Spinal cord (tissue), 10 donors: ENCODE data around the gene F2RL1. TPM values are rescaled to one million over a fixed set of nuclear protein-coding genes. Genes with fewer than 3 reads are reported as not detected.
"Not testable (repeated sequence)": the region's sequence is repeated elsewhere in the genome, so short reads cannot be mapped to it uniquely, and the experiment has no call there.

Experiments
- DNase-seq, 6 donors: peaks; one replicate each; pipeline versions ENCODE4 v3.0.0 to v3.0.0-alpha.2; 2013 to 2015; ENCODE audit warnings: low spot score in 6 of 6, low read depth in 4 of 6
- H3K27ac ChIP-seq: one replicate; pipeline ENCODE4 v1.5.1; 2013; ENCODE audit warnings: low read depth, low read length, control low read depth
- H3K27me3 ChIP-seq: one replicate; pipeline ENCODE4 v1.6.1; 2013; ENCODE audit warnings: low read length; ENCODE audit not compliant: control insufficient read depth, insufficient read depth
- H3K36me3 ChIP-seq: one replicate; pipeline ENCODE4 v1.6.1; 2013; ENCODE audit warnings: low read length; ENCODE audit not compliant: control insufficient read depth, insufficient read depth
- H3K4me1 ChIP-seq: one replicate; pipeline ENCODE4 v1.6.1; 2013; ENCODE audit warnings: low read length; ENCODE audit not compliant: control insufficient read depth, insufficient read depth
- H3K4me3 ChIP-seq: one replicate; pipeline ENCODE4 v1.5.1; 2013; ENCODE audit warnings: low read depth, low read length, control low read depth
- H3K9me3 ChIP-seq: one replicate; pipeline ENCODE4 v1.6.1; 2013; ENCODE audit warnings: low read length; ENCODE audit not compliant: control insufficient read depth, insufficient read depth
- WGBS: methylation state at CpG from one replicate; pipeline ENCODE4 v1.1.5; 2013; ENCODE audit warnings: missing lambda C conversion rate; ENCODE audit not compliant: insufficient coverage; 5-methylcytosine and 5-hydroxymethylcytosine counted together
- polyA plus RNA-seq, 2 donors: library from polyadenylated mRNA; unstranded; fragments of 120-200 nt; gene quantifications; one replicate each; pipeline ENCODE4 v1.2.1, GENCODE V29; 2013; ENCODE audit not compliant: insufficient read length in 2 of 2
- total RNA-seq, 2 donors: library from RNA; depleted of rRNA in 1 of 2; stranded (reverse); fragments of 120-200 nt in 1 of 2; fragments of >200 nt in 1 of 2; gene quantifications; one replicate each; pipeline versions ENCODE4 v1.2.3 to v1.2.4, GENCODE V29; 2013 to 2014
- donor health status: healthy.

Gene F2RL1
- total and polyA plus RNA-seq, 4 donors = 1.7 to 5.3 (median 2.3) TPM

- H3K36me3 ChIP-seq = no peaks in the 10 kb centered on the region
- no peak overlapping the region for H3K4me3 ChIP-seq
- DNase-seq = no peak
- no peak overlapping the region for H3K27ac ChIP-seq
- no peaks in the 10 kb centered on the region for H3K27me3 ChIP-seq
- WGBS = 90% methylated on average over 8 of the region's 8 CpGs
- H3K9me3 ChIP-seq = no peaks in the 10 kb centered on the region
- peaks cover 10% of the 10 kb centered on the region for H3K4me1 ChIP-seq
Observed at GRCh38 chr5:76804266-76804665, 14.6 kb upstream of the F2RL1 start.

GRCh38 chr5:76805821-76806505 lies 12.9 kb upstream of the F2RL1 start:
- H3K27ac ChIP-seq = no peak overlapping the region
- H3K9me3 ChIP-seq = no peaks in the 10 kb centered on the region
- H3K4me1 ChIP-seq = peaks cover 10% of the 10 kb centered on the region
- no peak overlapping the region for H3K4me3 ChIP-seq
- H3K27me3 ChIP-seq = no peaks in the 10 kb centered on the region
- WGBS = 61% methylated on average over 4 of the region's 7 CpGs
- DNase-seq = peak in 1 of 6 donors; percentile 62
- H3K36me3 ChIP-seq = no peaks in the 10 kb centered on the region

GRCh38 chr5:76807296-76807695 lies 11.5 kb upstream of the F2RL1 start:
- Histone ChIP-seq H3K27me3 (no peaks in the 10 kb centered on the region), H3K4me3 (no peak overlapping the region), H3K36me3 (no peaks in the 10 kb centered on the region), H3K27ac (no peak overlapping the region), H3K9me3 (no peaks in the 10 kb centered on the region), H3K4me1 (peaks cover 10% of the 10 kb centered on the region)
- DNase-seq = peak in 2 of 6 donors; percentile 50 to 64
- 32% methylated on average over 3 of the region's 3 CpGs for WGBS

- H3K4me3 ChIP-seq = no peak overlapping the region
- peaks cover 10% of the 10 kb centered on the region for H3K4me1 ChIP-seq
- WGBS = 39% methylated on average over 5 of the region's 5 CpGs
- peak in 2 of 6 donors; percentile 65 to 70 for DNase-seq
- no peak overlapping the region for H3K27ac ChIP-seq
- H3K9me3 ChIP-seq = no peaks in the 10 kb centered on the region
- no peaks in the 10 kb centered on the region for H3K36me3 ChIP-seq
- H3K27me3 ChIP-seq = no peaks in the 10 kb centered on the region
Observed at GRCh38 chr5:76808141-76808691, 10.6 kb upstream of the F2RL1 start.

- Histone ChIP-seq H3K4me3 (no peak overlapping the region), H3K9me3 (no peaks in the 10 kb centered on the region), H3K36me3 (no peaks in the 10 kb centered on the region), H3K4me1 (peaks cover 10% of the 10 kb centered on the region), H3K27me3 (no peaks in the 10 kb centered on the region), H3K27ac (no peak overlapping the region)
- DNase-seq = no peak
- 88% methylated on average over 4 of the region's 4 CpGs for WGBS
Observed at GRCh38 chr5:76809141-76809540, 9.7 kb upstream of the F2RL1 start.

GRCh38 chr5:76810236-76810635 lies 8.6 kb upstream of the F2RL1 start:
- Histone ChIP-seq H3K27me3 (no peaks in the 10 kb centered on the region), H3K9me3 (no peaks in the 10 kb centered on the region), H3K4me3 (no peak overlapping the region), H3K36me3 (no peaks in the 10 kb centered on the region), H3K4me1 (peaks cover 10% of the 10 kb centered on the region), H3K27ac (no peak overlapping the region)
- DNase-seq = no peak
- no CpG with 5 or more reads among the region's 6 CpGs for WGBS

- Histone ChIP-seq H3K9me3 (no peaks in the 10 kb centered on the region), H3K4me3 (no peak overlapping the region), H3K27ac (no peak overlapping the region), H3K4me1 (peaks cover 10% of the 10 kb centered on the region), H3K27me3 (no peaks in the 10 kb centered on the region), H3K36me3 (no peaks in the 10 kb centered on the region)
- DNase-seq = no peak
- 100% methylated on average over 2 of the region's 5 CpGs for WGBS
Observed at GRCh38 chr5:76811214-76811613, 7.6 kb upstream of the F2RL1 start.

GRCh38 chr5:76812209-76812608 lies 6.6 kb upstream of the F2RL1 start:
- H3K27me3 ChIP-seq, H3K9me3 ChIP-seq, DNase-seq, H3K4me3 ChIP-seq, H3K36me3 ChIP-seq, H3K27ac ChIP-seq, H3K4me1 ChIP-seq: not testable (repeated sequence)
- 94% methylated on average over 16 of the region's 32 CpGs for WGBS

- no peak overlapping the region for H3K4me3 ChIP-seq
- H3K9me3 ChIP-seq = no peaks in the 10 kb centered on the region
- H3K27me3 ChIP-seq = peaks cover 11% of the 10 kb centered on the region
- no peaks in the 10 kb centered on the region for H3K36me3 ChIP-seq
- peaks cover 8% of the 10 kb centered on the region for H3K4me1 ChIP-seq
- no peak overlapping the region for H3K27ac ChIP-seq
- DNase-seq = no peak
- 89% methylated on average over 2 of the region's 4 CpGs for WGBS
Observed at GRCh38 chr5:76813982-76814562, 4.8 kb upstream of the F2RL1 start.
